ENCODE results near the gene TRIM71.

- TF ChIP-seq CTCF (IDR thresholded peaks at IDR 0.05; ENCODE audit: low read length), result no peak
- TF ChIP-seq EZH2 (IDR thresholded peaks at IDR 0.05; ENCODE audit: borderline replicate concordance, low read length), result no peak
Measured at GRCh38 chr3:32814361-32814760, 3.4 kb upstream of the TRIM71 start.
